ENCODE data around the gene RAB11FIP5.

Gene RAB11FIP5

DNA sequence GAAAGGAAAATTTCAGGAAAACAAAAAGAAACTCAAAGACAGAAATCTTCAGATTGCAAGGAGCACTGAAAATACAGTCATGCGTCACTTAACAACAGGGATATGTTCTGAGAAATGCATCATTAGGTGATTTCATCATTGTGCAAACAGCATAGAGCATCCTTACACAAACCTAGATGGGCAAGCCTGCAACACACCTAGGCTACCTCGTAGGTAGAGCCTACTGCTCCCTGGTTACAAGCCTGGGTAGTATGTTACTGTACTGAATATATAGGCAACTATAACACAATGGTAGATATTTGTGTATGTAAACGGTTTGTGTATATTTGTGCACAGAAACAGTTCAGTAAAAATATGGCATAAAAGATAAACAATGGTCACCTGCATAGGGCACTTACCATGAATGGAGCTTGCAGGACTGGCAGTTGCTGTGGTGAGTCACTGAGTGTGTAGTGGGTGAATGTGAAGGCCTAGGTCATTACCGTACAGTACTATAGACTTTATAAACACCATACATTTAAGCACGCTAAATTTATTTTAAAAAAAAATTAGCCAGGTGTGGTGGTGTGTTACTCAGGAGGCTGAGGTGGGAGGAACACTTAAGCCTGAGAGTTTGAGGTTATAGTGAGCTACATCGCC lies 74.7 kb downstream of the RAB11FIP5 start:
- ATAC-seq = no peak
- TF ChIP-seq ZFP30 (CRISPR knock-in tag; IDR thresholded peaks at IDR 0.05) (no peak), ISL1 (CRISPR knock-in tag; IDR thresholded peaks at IDR 0.05) (no peak), OSR1 (CRISPR knock-in tag; IDR thresholded peaks at IDR 0.05) (no peak), TOX (CRISPR knock-in tag; IDR thresholded peaks at IDR 0.05; ENCODE audit: borderline replicate concordance) (no peak), ARNTL (CRISPR knock-in tag; IDR thresholded peaks at IDR 0.05; ENCODE audit: borderline replicate concordance, low read depth) (no peak), PPARA (CRISPR knock-in tag; IDR thresholded peaks at IDR 0.05; ENCODE audit: borderline replicate concordance) (no peak), ESRRG (CRISPR knock-in tag; IDR thresholded peaks at IDR 0.05) (no peak), SNAI2 (CRISPR knock-in tag; IDR thresholded peaks at IDR 0.05) (no peak), TSHZ2 (CRISPR knock-in tag; IDR thresholded peaks at IDR 0.05) (no peak), ZNF8 (CRISPR knock-in tag; IDR thresholded peaks at IDR 0.05) (no peak), TCF4 (CRISPR knock-in tag; IDR thresholded peaks at IDR 0.05; ENCODE audit: borderline replicate concordance) (no peak)
- TF ChIP-seq, protein P1, sequence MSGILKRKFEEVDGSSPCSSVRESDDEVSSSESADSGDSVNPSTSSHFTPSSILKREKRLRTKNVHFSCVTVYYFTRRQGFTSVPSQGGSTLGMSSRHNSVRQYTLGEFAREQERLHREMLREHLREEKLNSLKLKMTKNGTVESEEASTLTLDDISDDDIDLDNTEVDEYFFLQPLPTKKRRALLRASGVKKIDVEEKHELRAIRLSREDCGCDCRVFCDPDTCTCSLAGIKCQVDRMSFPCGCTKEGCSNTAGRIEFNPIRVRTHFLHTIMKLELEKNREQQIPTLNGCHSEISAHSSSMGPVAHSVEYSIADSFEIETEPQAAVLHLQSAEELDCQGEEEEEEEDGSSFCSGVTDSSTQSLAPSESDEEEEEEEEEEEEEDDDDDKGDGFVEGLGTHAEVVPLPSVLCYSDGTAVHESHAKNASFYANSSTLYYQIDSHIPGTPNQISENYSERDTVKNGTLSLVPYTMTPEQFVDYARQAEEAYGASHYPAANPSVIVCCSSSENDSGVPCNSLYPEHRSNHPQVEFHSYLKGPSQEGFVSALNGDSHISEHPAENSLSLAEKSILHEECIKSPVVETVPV (CRISPR knock-in tag; IDR thresholded peaks at IDR 0.05) = no peak

DNA sequence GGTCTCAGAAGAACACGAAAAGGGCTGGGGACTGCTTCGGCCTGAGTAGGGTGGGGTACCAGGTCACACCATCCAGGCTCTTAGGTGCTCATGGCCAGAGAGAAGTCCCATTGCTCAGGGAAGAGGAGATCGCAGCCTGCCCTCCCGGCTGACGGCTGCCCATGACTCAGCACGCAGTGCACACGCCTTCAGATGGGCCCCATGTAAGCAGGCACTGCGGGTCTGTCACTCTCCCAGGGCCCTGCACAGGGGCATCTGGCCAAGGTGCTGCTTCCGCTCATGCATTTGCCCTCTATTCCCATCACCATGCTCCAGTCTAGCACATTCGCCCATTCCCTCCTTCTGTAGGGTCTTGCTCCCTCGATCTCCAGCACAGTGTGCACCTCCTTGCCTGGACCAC lies 76.0 kb downstream of the RAB11FIP5 start:
- TF ChIP-seq OSR1 (CRISPR knock-in tag; IDR thresholded peaks at IDR 0.05) (no peak), PPARA (CRISPR knock-in tag; IDR thresholded peaks at IDR 0.05; ENCODE audit: borderline replicate concordance) (no peak), GLIS3 (CRISPR knock-in tag; IDR thresholded peaks at IDR 0.05) (no peak), TSHZ2 (CRISPR knock-in tag; IDR thresholded peaks at IDR 0.05) (no peak)
- TF ChIP-seq, protein P2, sequence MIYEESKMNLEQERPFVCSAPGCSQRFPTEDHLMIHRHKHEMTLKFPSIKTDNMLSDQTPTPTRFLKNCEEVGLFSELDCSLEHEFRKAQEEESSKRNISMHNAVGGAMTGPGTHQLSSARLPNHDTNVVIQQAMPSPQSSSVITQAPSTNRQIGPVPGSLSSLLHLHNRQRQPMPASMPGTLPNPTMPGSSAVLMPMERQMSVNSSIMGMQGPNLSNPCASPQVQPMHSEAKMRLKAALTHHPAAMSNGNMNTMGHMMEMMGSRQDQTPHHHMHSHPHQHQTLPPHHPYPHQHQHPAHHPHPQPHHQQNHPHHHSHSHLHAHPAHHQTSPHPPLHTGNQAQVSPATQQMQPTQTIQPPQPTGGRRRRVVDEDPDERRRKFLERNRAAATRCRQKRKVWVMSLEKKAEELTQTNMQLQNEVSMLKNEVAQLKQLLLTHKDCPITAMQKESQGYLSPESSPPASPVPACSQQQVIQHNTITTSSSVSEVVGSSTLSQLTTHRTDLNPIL (CRISPR knock-in tag; IDR thresholded peaks at IDR 0.05; ENCODE audit: low read depth) = no peak
- ATAC-seq = peak; percentile 24; the same call in 1 of the 3 replicates

DNA sequence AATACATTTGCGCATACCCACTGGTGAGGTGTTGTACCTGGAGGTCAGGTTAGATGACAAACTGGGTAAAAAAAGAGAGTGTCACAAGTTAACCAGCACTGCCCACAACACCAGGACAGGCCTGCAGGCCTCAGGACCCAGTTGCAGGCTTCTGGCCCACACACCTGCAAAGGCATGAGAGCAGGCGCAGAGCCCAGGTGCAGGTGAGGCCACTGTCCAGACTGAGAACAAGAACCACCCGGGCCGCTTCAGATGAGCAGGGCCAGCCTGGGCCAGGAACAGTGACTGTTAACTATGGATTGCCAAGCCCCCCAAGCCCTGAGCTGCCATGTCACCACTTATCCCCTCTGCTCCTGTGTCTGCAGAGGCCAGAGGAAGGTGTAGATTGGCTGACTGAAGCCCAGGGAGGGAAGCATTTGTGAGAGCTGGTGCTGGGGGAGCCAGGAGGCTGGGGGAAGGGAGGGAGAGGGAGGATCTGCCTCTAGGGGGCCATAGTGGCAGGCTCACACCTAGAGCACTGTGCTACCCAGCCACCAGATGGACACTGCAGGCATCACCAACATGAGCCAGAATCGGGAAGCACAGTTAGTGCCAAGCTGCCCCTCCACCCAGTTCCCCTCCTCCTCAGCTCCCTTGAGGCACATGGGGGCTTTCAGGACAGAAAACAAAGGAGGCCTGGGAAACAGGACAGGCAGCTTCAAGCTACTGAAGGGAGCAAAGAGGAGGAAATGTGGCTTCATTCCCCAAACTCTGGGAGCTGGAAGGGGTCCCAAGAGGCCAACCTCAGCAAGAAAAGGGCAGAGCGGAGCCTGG lies 76.6 kb downstream of the RAB11FIP5 start:
- ATAC-seq = no peak; the same call in 2 of the 3 replicates
- no peak for TF ChIP-seq GLIS3 (CRISPR knock-in tag; IDR thresholded peaks at IDR 0.05)
- no peak for TF ChIP-seq ISL1 (CRISPR knock-in tag; IDR thresholded peaks at IDR 0.05)
- TF ChIP-seq ESRRG (CRISPR knock-in tag; IDR thresholded peaks at IDR 0.05) = no peak
- no peak for TF ChIP-seq ZNF70 (CRISPR knock-in tag; IDR thresholded peaks at IDR 0.05)
- no peak for TF ChIP-seq BACH2 (CRISPR knock-in tag; IDR thresholded peaks at IDR 0.05; ENCODE audit: borderline replicate concordance)
- no peak for TF ChIP-seq CSDC2 (CRISPR knock-in tag; IDR thresholded peaks at IDR 0.05)
- TF ChIP-seq, protein P2 (CRISPR knock-in tag; IDR thresholded peaks at IDR 0.05; ENCODE audit: low read depth) = no peak
- TF ChIP-seq, protein P1 (CRISPR knock-in tag; IDR thresholded peaks at IDR 0.05) = no peak
- no peak for TF ChIP-seq OSR1 (CRISPR knock-in tag; IDR thresholded peaks at IDR 0.05)
- no peak for TF ChIP-seq ZNF565 (CRISPR knock-in tag; conservative IDR thresholded peaks at IDR 0.05; ENCODE audit: low read depth)
- no peak for TF ChIP-seq ZFP3 (CRISPR knock-in tag; IDR thresholded peaks at IDR 0.05)
- TF ChIP-seq TOX (CRISPR knock-in tag; IDR thresholded peaks at IDR 0.05; ENCODE audit: borderline replicate concordance) = no peak
- TF ChIP-seq, protein P3, sequence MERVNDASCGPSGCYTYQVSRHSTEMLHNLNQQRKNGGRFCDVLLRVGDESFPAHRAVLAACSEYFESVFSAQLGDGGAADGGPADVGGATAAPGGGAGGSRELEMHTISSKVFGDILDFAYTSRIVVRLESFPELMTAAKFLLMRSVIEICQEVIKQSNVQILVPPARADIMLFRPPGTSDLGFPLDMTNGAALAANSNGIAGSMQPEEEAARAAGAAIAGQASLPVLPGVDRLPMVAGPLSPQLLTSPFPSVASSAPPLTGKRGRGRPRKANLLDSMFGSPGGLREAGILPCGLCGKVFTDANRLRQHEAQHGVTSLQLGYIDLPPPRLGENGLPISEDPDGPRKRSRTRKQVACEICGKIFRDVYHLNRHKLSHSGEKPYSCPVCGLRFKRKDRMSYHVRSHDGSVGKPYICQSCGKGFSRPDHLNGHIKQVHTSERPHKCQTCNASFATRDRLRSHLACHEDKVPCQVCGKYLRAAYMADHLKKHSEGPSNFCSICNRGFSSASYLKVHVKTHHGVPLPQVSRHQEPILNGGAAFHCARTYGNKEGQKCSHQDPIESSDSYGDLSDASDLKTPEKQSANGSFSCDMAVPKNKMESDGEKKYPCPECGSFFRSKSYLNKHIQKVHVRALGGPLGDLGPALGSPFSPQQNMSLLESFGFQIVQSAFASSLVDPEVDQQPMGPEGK (CRISPR knock-in tag; IDR thresholded peaks at IDR 0.05; ENCODE audit: borderline replicate concordance) = no peak
- TF ChIP-seq ZNF8 (CRISPR knock-in tag; IDR thresholded peaks at IDR 0.05) = no peak
- no peak for TF ChIP-seq PPARA (CRISPR knock-in tag; IDR thresholded peaks at IDR 0.05; ENCODE audit: borderline replicate concordance)
- no peak for TF ChIP-seq ZC3H10 (CRISPR knock-in tag; IDR thresholded peaks at IDR 0.05)
- TF ChIP-seq RARB (CRISPR knock-in tag; IDR thresholded peaks at IDR 0.05) = no peak
- TF ChIP-seq ARNTL (CRISPR knock-in tag; IDR thresholded peaks at IDR 0.05; ENCODE audit: borderline replicate concordance, low read depth) = no peak
- TF ChIP-seq ZFP30 (CRISPR knock-in tag; IDR thresholded peaks at IDR 0.05) = no peak
